K562 (cell line): ENCODE results near the gene MMRN2. TPM values are rescaled to one million over a fixed set of nuclear protein-coding genes. Genes with fewer than 3 reads are reported as not detected.

Experiments used
- CBX2 ChIP-seq: fragments of 200-600 bp; sonication (generic); IDR thresholded peaks from one replicate; pipeline ENCODE4 v1.6.1; 2012; ENCODE audit warnings: mild to moderate bottlenecking, low read length, inconsistent platforms; ENCODE audit not compliant: insufficient read depth, poor library complexity, severe bottlenecking
- CHCHD3 ChIP-seq: fragments of 250-450 bp; sonication (Bioruptor Pico); IDR thresholded peaks from 2 replicates; pipeline ENCODE4 v2.1.2; 2022; ENCODE audit warnings: mild to moderate bottlenecking
- ELK1 ChIP-seq: sonication (generic); formaldehyde crosslinking; IDR thresholded peaks from 2 replicates; pipeline ENCODE4 v1.8.1; 2022; ENCODE audit warnings: missing genetic modification reagents
- HLTF ChIP-seq: fragments of 450-650 bp; IDR thresholded peaks from 2 replicates; pipeline ENCODE4 v1.6.1; 2016
- L3MBTL2 ChIP-seq: fragments of 450-650 bp; IDR thresholded peaks from 2 replicates; pipeline ENCODE4 v1.6.1; 2016; ENCODE audit warnings: mild to moderate bottlenecking, moderate library complexity
- PKNOX1 ChIP-seq: fragments of 450-650 bp; IDR thresholded peaks from 2 replicates; pipeline ENCODE4 v1.6.1; 2016
- RBM15 ChIP-seq: fragments of 200-400 bp; formaldehyde crosslinking; IDR thresholded peaks from 2 replicates; pipeline ENCODE4 v1.6.1; 2018; ENCODE audit warnings: mild to moderate bottlenecking, low read length, moderate library complexity; ENCODE audit not compliant: insufficient read depth
- SAFB2 ChIP-seq: fragments of 200-400 bp; formaldehyde crosslinking; IDR thresholded peaks from 2 replicates; pipeline ENCODE4 v1.6.1; 2018; ENCODE audit warnings: borderline replicate concordance, low read length, low read depth, moderate library complexity; ENCODE audit not compliant: severe bottlenecking
- SIX5 ChIP-seq, 2 experiments: IDR thresholded peaks; 2 replicates each; pipeline ENCODE4 v1.6.1; 2011; ENCODE audit warnings: low read length in 2 of 2, borderline replicate concordance in 1 of 2, low read depth in 1 of 2, mild to moderate bottlenecking in 1 of 2, moderate library complexity in 1 of 2; ENCODE audit not compliant: insufficient read depth in 1 of 2
- SRSF1 ChIP-seq: fragments of 200-400 bp; formaldehyde crosslinking; IDR thresholded peaks from 2 replicates; pipeline ENCODE4 v1.6.1; 2017; ENCODE audit warnings: mild to moderate bottlenecking, low read depth, low read length, moderate library complexity
- ZNF133 ChIP-seq: fragments of 250-450 bp; sonication (Bioruptor Pico); IDR thresholded peaks from 2 replicates; pipeline ENCODE4 v1.4.0; 2020; ENCODE audit warnings: mild to moderate bottlenecking
- ZNF318 ChIP-seq, 2 experiments: fragments of 450-650 bp; IDR thresholded peaks; 2 replicates each; pipeline ENCODE4 v1.6.1; 2016; ENCODE audit warnings: mild to moderate bottlenecking in 2 of 2, borderline replicate concordance in 1 of 2, low read depth in 1 of 2, moderate library complexity in 1 of 2
- ZNF395 ChIP-seq: fragments of 200-800 bp; sonication (Bioruptor generic); IDR thresholded peaks from 2 replicates; pipeline ENCODE4 v1.6.1; 2017; ENCODE audit warnings: missing genetic modification characterization, missing compliant biosample characterization
- ZNF408 ChIP-seq: fragments of 250-450 bp; sonication (Bioruptor Pico); IDR thresholded peaks from 2 replicates; pipeline ENCODE4 v1.4.0; 2020; ENCODE audit warnings: low read depth, mild to moderate bottlenecking, moderate library complexity
- ZNF436 ChIP-seq: fragments of 250-450, 450-650 bp; sonication (Bioruptor Pico); formaldehyde crosslinking; IDR thresholded peaks from 2 replicates; pipeline ENCODE4 v1.7.0; 2020; ENCODE audit warnings: mild to moderate bottlenecking
- polyA plus RNA-seq, 8 experiments: library from polyadenylated mRNA; depleted of rRNA in 4 of 8; stranded (reverse) in 5 of 8; unstranded in 3 of 8; fragments of >200 nt; fragmentation: Nextera tagmentation in 2 of 8; fragmentation: Illumina TruSeq in 1 of 8; extraction: Ambion mirVana in 2 of 8; extraction: Trizol in 1 of 8; gene quantifications; 2 replicates each; pipeline versions ENCODE4 v1.2.1 to v1.2.3, GENCODE V29; 2011 to 2014; ENCODE audit warnings: inconsistent platforms in 1 of 8, missing spikeins in 1 of 8
- total RNA-seq, 7 experiments: library from RNA; depleted of rRNA in 6 of 7; stranded (reverse); fragments of >200 nt in 6 of 7; fragmentation: Illumina TruSeq in 2 of 7; extraction: Trizol in 2 of 7; gene quantifications; 2 replicates each; pipeline versions ENCODE4 v1.2.1 to v1.2.3, GENCODE V29; 2011 to 2021; ENCODE audit warnings: low replicate concordance in 1 of 7

The MMRN2 gene
- total and polyA plus RNA-seq, 9 of the 15 experiments (the other 6 are each of a cell fraction or from before 2014, with no cell fraction given), result 0.07 to 2.0 (median 1.2) TPM

- TF ChIP-seq ELK1 (CRISPR knock-in tag) (no peak), ZNF395 (no peak), SAFB2 (no peak), PKNOX1 (peak; percentile 71), HLTF (no peak), ZNF318 (IDR thresholded peaks at IDR 0.05; ENCODE audit: borderline replicate concordance in 1 of 2, low read depth in 1 of 2) (no peak), L3MBTL2 (0 out of 2 replicates have a peak, but pooled peaks have one; percentile 14), SRSF1 (no peak), ZNF408 (CRISPR knock-in tag) (no peak), CHCHD3 (CRISPR knock-in tag) (no peak), ZNF133 (CRISPR knock-in tag) (no peak), CBX2 (no peak), RBM15 (no peak), ZNF436 (CRISPR knock-in tag) (no peak), SIX5 (IDR thresholded peaks at IDR 0.05; ENCODE audit: borderline replicate concordance in 1 of 2, insufficient read depth in 1 of 2, low read depth in 1 of 2, low read length in 2 of 2) (no peak)
Measured at GRCh38 chr10:86960003-86960862, 2.8 kb upstream of the MMRN2 start (continued).
